Islet precursor cell (in vitro differentiated cells): ENCODE measurements around the gene ZNF189.

ENCODE experiments used
- DNase-seq: peaks from one replicate; pipeline ENCODE4 v3.0.0-alpha.2; 2018

The ZNF189 gene

DNA sequence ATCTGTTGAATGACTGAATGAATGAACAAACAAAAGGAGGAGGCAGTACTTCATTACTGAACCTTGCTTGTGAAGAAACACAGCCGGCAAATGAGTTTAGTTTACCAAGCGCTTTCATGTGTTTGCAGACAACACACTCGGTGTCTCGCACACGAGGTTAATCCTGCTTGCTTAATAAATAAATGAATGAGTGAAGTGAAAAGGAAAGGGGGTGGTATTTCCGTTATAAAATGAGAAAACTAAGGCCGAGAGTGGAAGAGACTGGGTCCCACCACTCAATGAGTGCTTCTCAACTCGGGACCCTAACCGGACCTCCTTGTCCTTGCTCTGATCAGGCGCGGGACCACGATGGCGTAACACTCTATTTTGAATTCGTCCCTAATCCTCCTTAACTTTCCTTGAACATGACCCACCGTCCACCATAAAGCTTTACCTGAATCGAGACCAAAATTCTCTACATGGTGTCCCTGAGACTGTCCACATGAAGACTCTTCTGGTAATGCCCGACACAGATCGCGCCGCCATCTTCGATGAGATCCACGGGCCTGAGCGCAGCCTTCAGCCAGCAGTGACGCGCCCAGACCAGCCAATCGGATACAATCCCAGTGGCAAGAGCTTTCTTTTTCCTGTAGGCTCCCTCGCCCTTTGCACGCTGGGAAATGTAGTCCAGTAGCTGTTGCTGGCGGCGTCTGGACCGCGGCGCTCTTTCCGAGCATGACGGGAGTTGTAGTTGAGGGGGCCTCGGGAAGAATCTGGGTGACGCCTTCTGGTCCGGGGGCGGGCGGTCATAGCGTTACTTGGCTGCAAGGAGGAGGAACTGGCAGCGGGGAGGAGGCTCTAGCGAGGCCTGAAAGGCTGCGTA lies at the start of gene ZNF189, which contains the start of gene MRPL50:
Gene ZNF189 (plus strand): TSS at position 784 of the 862 bp plus-strand sequence. CDS start 306 bp downstream, outside the sequence.
Gene MRPL50 (minus strand): TSS at position 551 of the 862 bp plus-strand sequence. CDS start 26 bp downstream, at position 525.
- DNase-seq: peak; percentile 99

DNA sequence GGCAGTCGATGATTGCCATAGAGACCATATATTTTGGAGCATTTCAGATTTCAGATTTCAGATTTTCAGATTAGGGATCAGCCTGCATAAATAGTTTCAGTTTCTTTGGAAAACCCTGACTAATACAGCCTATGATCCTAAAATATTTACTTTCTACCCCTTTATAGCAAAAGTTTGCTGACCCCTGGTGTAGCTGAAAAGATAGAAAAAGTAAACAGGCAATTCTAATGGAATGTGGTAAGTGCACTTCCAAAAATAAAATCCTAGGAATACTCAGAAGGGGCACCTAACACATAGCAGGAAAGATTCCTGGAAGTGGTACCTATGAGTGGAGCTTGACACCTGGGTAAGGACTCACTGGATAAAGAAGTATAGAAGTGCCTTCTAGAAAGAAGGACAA lies 48.4 kb upstream of the ZNF189 start:
- DNase-seq: no peak

DNA sequence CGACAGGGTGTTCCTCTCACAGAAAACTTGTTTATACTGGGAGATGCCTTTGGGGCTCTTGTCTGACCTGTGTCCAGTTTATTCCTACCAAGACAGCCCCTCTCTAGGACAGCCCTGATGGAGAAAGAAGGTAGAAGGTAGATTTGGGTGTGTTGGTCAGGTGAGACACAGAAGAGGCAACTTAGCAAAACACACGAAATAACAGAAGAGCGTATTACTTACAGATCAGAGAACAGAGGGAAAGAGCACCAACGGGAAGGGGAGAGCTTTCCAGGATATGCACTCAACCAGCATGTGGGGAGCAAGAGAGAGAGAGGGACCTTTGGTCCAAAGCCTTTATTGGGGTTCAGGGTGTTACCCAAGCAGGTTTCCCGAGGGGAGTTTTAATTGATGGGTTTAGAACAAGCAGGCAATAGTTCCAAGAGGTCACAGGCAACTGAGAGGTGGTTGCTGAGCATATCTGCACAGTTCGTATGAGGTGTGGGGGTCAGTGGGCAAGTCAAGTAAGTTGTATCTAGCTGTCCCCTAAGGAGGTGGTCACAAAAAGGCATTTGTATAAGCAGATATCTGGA lies 45.7 kb upstream of the ZNF189 start:
- no peak for DNase-seq

DNA sequence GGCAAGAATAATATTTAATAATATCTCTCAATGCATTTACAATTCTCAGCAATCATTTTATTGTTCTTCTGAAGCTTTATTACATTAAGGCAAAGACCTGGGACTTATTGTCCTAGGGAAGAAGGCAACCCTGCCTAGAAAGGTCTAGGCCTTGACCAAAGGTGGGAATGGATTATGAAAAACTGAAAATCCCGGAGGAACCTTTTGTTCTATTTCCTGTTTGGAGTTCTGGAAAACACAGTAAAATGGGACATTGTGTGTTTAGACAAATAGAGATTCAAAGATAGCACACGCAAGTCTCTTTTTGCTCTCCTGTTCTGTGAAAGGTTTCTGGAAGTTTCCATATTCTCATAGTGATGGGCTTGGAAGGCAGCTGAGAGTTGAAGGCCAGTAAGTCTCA lies 45.0 kb upstream of the ZNF189 start:
- no peak for DNase-seq

DNA sequence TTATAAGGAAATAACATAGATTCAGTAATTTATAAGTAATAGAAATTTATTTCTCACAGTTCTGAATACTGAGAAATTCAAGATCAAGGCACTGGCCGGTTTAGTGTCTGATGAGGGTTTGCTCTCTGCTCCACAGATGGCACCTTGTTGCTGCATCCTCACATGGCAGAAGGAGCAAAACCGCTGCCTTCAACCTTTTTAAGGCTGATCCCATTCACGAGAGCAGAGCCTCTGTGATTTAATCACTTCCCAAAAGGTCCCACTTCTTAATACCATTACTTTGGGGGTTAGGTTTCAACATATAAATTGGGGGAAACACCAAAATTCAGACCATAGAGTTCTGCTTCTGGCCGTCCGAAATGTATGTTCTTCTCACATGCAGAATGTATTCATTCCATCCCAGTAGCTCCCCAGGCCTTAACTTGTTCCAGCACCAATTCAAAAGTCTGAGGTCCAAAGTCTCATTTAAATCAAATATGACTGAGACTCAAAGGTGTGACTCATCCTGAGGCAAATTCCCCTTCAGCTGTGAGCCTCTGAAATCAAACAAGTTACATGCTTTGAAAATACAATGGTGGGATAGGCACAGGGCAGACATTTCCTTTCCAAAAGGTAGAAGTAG lies 44.4 kb upstream of the ZNF189 start:
- DNase-seq: no peak

DNA sequence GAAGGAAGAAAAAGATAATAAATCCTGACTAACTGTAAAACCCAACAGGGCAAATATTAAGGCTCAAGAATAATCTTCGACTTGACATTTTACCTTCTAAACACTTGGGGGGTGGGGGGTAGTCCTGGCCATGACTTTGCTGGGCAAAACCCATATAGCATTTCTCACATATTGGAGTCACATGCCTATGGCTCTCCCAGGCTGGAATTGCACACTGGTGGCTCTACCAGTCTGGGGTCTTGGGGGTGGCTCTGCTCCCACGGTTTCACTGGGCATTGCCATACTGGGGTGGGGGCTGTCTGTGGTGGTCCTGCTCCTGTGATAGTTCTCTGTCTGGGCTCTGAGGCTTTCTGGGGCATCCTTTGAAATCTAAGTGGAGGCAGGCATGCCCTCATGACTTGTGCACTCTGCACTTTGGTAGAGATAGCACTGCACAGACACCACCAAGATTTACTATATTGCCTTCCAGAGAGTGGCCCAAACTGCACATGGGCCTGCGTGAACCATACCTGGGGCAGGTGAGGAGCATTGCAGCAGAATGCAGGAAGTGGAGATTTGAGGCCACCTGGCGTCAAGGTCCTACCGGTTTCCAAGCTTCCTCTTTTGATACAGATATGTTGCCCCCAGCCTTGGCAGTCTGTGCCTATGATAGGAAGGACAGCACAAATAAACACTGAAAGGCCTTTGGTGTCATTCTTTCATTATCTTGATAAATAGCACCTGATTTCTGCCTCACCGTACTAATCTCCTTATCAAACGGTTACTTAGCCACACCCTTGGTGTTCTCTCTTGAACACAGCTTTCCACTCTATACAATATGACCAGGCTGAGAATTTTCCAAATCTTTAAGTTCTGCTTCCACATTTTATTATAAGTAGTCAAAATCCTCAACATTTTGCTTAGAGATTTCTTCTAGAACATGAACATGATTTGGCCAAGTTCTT lies 43.6 kb upstream of the ZNF189 start:
- no peak for DNase-seq

DNA sequence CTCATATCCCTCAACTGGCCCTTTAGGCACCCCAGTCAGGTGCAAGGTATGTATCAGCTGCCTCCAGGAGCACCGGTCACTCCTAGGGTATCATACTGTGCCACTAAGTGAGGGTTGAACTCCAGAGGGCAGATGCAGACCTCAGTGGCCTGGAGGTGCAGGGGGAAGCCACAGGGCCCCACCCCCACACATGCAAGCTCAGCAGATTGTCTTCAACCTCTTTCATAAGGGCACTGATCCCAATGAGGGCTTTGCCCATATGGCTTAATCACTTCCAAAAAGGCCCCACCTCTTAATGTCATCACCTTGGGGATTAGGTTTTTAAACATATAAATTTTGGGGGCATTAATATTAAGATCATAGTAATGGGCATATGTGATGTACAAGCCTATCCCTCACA lies 42.0 kb upstream of the ZNF189 start:
- DNase-seq: no peak

DNA sequence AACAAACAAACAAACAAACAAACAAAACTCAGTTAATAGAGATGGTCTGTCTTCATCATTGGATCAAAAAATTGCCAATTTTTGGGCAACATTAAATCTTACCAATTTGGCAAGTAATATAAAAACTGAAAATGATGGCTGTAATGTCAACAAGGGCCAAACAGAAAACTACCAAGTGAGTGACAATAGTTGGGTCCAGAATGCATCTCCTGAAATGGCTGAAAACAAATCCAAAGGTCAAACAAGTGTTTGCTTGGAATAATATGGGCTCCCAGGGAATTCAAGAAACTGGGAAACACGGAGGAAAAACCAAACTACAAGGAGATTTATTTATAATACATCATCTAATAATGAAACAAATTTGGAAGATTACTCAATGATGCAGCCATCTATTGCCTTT lies 39.0 kb upstream of the ZNF189 start:
- no peak for DNase-seq

DNA sequence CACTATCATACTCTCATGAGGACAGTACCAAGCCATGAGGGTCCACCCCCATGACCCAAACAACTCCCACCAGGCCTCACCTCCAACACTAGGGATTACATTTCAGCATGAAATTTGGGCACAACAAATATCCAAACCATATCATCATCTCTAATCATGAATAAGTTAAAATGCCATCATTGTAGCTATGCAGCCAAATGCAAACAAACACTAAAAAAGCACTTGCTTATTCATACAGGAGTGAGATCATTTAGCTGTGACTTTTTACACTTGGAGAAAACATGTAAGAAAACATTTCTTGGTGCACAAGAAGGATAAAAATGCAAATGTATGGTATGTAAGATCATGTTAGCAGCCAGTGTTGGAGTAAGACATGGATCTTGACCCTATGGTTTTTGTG lies 38.0 kb upstream of the ZNF189 start:
- DNase-seq: no peak

DNA sequence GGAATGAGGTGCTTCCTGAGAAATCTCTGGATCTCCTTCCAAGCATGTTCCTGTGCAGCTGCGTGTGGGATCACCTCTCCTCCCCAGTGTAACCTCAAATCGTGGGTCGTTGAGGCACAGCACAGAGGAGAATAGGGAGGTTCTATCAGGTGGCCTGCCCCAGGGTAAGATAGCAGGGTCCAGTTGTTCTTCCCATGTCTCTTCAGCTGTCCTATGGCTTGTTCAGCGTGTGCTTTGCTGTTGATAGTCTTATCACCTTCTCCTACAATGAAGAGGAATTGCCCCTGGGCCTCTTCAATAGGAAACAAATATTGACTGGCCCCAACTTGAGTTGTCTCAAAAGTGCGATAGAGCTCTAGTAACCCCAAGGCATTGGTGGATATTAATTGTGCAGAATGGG lies 36.2 kb upstream of the ZNF189 start:
- no peak for DNase-seq

DNA sequence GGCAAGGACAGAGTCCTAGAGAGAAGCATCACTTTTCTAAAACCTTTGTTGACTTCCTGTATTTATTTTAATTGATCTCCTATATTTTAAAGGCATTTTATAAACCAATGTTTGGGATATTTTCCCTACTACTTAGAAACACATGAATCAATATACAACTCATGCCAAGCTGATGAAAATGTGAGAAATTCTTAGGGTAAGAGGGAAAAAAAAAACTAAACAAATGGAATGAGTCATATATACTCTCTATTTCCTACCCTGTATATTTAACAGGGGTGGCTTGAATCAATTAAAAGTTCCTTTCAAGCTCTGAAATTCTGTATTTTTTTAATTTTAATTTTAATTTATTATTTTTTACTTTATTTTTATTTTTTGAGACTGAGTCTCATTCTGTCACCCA lies 33.5 kb upstream of the ZNF189 start:
- DNase-seq: no peak

DNA sequence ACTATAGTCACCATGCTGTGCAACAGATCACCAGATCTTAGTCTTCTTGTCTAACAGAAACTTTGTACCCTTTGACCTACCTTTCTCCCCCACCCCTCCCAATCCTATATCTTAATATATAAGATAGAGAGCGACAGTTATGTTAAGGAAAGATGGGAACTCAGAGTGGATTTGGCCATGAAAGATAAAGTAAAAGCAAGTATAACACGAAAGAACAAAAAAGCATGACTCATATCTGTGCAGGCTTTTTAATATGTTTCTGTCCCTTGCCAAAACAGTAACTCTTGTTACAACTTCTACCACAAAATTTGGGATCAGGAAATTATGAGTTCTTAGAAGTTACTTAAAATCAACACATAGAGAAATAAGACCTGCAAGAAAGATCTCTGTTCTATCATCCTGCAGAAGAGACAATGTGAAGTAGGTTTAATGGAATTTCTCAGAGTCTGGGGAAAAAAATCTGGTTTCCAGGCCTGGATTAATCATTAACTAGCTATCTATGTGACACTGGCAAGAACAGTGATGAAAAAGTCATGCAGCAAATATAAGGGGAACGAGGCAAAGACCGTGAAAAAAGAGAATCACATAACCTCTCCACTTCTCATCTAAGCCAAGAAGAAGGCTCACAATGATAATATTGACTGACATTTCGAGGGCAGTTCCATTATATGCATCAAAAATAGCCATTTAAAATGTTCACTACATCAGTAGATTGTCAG lies 32.5 kb upstream of the ZNF189 start:
- DNase-seq: no peak

DNA sequence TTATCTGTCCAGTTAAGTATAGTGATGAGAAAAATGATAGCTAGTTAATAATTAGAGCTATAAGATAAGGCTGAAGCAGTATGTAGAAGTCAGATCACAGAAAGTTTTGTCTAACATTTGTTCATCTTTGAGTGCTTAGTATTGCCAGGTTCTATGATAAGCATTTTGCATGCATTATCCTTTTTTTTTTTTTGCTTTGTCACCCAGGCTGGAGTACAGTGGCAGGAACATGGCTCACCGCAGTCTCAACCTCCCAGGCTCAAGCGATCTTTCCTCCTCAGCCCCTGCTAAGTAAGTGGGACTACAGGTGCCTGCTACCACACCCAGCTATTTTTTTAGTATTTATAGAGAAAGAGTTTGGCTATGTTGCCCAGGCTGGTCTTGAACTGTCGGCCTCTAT lies 31.3 kb upstream of the ZNF189 start:
- no peak for DNase-seq

DNA sequence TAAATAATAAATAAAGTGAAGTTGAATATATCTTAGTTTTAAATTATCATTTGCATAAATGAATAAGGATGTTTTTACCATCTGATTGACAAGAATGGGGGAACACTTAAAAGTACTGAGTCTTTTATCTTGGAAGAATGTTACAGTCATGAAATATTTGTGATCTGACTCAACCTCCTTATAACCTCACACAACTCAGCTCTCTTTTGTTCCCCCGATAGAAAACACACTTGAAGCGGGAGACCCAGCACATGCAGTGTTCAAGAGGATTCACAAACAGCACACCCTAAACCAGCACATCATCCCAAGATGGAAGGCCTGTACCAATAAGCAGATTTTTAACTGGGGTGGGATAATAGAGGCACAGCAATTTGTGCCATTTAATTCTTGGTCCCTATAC lies 29.4 kb upstream of the ZNF189 start:
- DNase-seq: no peak

DNA sequence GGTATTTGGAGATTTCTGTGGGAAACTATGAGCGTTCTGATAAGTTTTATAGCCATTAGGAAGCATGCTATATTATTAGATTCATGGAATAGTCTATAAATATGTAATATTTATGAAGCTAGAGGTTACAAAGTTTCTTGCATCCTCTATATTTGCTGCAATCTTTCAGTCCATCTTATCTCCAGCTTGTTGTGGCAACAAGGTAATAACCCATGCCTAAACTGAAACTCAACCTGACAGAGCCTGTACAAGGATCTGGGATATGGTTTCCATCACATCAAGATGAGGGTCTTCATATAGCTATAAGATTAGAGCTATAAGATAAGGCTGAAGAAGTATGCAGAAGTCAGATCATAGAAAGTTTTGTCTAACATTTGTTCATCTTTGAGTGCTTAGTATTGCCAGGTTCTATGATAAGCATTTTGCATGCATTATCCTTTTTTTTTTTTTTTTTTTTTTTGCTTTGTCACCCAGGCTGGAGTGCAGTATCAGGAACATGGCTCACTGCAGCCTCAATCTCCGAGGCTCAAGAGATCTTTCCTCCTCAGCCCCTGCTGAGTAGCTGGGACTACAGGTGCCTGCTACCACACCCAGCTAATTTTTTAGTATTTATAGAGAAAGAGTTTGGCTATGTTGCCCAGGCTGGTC lies 28.6 kb upstream of the ZNF189 start:
- DNase-seq: no peak

DNA sequence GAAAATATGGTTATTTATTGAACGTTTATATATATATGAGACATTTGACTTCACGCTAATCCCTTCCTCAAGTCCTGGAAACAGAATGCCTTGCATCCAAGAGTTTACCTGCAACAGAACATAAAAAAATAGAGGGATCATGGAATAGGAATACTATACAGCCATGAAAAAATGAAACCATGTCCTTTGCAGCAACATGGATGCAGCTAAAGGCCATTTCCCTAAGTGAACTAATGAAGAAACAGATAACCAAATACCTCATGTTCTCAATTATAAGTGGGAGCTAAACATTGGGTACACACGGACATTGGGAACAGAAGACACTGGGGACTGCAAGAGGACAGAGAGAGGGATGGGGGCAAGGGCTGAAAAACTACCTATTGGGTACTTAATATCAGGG lies 26.8 kb upstream of the ZNF189 start:
- DNase-seq: no peak

DNA sequence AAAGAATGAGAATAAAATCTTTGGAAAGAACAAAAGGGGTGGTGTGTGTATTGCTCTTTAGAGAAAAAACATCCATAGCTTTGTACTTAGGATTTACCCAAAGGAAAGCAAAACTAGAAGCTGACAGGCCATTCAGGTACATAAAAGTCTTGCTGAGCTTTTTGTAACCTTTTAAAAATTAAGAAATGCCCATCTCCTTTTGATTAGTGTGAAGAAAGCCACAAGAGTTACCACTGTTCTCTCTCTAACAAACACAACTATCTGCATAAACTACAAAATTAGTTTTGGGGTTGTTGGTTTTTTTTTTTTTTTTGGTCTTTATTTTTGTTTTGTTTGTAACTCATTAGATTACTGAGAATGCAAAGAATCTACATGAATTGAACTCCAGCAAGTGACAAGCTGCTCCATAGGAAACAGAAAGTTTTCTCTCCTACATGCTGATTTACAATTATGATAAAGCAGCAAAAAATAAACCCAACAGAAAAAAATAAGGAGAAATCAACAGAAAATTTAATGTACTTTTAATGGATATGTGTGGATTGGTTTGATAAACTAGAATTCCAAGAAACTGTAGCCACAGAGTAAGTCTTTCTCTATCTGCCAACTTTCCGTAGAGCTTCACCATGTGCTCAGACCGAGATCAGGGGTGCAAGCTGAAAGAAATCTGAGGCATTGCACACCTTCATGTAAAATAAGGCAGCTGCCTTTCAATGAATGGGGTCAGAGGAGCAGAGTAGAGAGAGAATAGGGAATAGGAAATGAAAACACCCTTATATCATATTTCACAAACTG lies 26.1 kb upstream of the ZNF189 start:
- no peak for DNase-seq

DNA sequence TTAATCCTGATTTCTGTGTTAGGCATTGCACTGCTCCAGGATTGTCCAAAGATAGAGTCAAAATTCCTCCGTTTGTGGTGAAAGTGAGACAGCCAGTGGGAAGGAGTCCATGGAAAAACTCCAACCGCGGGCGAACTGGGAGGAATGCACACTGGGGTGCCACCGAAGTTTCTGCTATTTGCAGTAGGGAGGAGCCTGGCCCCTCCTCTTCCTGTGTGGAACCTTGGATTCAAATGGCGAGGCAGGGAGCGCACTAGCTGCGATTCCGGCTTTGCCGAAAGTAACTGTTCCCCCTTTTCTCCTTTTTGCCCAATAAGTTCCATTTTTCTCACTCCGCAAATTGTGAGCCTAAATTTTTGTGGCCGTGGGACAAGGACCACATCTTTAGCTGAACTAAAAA lies 23.1 kb upstream of the ZNF189 start:
- no peak for DNase-seq

DNA sequence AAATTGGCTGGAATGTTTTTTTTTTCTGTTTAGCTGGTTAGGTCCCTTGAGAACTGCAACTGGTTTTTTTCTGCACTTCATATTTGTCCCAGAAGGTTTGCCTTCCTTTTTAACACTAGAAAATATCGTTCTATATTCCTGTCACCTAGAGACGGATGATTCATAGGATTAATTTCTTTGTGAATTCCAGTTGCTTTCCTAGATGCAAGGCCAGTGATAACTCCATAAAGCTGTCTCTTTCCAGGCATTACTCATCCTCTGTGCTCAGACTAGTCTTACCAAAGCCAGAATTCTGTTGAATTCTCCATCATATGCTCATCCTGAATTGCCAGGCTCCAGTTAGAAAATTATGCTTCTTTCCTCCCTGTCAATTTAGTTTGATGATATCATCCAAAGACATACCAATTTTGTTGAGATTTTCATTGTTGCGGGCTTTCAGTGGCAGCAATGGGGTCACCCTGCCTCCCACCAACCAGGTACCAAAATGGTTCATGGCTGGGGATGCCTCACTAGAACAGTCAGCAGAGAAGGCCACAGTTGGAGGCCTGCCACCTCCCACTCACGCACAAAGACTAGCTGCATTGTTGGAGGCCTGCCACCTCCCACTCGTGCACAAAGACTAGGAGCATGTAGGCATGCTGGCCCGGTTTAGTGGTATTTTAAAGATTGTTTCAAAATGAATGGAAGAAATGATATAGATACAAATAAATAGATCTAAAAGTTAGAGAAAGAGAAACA lies 22.4 kb upstream of the ZNF189 start:
- DNase-seq: no peak

DNA sequence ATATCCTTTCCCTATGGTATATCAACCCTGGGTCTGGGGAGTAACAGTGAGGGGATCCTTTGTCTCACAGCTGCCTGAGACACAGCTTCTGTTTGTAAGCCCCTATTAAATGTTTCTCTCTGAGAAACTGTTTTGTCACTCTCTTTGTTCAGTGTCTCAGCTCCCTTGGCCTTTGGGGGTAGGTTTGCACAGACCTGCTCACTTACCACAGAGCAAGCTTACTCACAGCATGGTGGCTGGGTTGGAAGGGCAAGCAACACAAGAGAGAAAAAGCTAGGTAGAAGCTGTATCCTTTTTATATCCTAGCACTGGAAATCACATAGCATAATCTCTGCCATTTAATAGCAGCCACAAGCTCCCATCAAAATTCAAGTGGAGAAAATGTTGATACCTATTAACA lies 18.4 kb upstream of the ZNF189 start:
- no peak for DNase-seq
